AG10803 (cell line): ENCODE data around the gene PGK1.
"Not testable (repeated sequence)": the region's sequence is repeated elsewhere in the genome, so short reads cannot be mapped to it uniquely, and the experiment has no call there.

Source experiments
- DNase-seq: peaks from one replicate; pipeline ENCODE4 v3.0.0; 2010; ENCODE audit warnings: low read depth
- H3K4me3 ChIP-seq: 2 replicates; pipeline ENCODE4 v1.5.1; 2011; ENCODE audit warnings: mild to moderate bottlenecking, low read length, control low read depth
- TF ChIP-seq, protein P1 (sequence below): conservative IDR thresholded peaks from 2 replicates; pipeline ENCODE4 v1.5.1; 2011; ENCODE audit warnings: mild to moderate bottlenecking, low read length, control low read depth, inconsistent platforms

The PGK1 gene

DNA sequence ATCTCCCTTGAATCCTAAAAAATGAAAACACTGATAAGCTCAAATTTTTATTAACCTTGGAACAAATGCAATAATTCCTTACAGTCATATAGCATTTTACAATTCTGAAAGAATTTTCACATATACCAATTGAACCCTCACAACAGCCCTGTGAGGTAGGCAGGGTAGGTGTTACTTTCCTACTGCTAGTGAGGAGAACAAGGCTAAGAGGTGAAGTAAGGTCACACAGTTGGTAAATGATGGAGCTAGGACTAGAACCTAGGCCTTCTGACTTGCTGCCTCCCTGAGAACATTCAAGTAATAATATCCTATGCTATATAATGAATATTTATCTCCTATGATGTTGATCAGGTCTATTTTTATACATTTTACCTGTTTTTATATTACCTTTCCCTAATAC is 25.7 kb downstream of the PGK1 start:
- DNase-seq, result no peak
- TF ChIP-seq, protein P1, sequence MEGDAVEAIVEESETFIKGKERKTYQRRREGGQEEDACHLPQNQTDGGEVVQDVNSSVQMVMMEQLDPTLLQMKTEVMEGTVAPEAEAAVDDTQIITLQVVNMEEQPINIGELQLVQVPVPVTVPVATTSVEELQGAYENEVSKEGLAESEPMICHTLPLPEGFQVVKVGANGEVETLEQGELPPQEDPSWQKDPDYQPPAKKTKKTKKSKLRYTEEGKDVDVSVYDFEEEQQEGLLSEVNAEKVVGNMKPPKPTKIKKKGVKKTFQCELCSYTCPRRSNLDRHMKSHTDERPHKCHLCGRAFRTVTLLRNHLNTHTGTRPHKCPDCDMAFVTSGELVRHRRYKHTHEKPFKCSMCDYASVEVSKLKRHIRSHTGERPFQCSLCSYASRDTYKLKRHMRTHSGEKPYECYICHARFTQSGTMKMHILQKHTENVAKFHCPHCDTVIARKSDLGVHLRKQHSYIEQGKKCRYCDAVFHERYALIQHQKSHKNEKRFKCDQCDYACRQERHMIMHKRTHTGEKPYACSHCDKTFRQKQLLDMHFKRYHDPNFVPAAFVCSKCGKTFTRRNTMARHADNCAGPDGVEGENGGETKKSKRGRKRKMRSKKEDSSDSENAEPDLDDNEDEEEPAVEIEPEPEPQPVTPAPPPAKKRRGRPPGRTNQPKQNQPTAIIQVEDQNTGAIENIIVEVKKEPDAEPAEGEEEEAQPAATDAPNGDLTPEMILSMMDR, result no peak
- H3K4me3 ChIP-seq, result no peak overlapping the region

DNA sequence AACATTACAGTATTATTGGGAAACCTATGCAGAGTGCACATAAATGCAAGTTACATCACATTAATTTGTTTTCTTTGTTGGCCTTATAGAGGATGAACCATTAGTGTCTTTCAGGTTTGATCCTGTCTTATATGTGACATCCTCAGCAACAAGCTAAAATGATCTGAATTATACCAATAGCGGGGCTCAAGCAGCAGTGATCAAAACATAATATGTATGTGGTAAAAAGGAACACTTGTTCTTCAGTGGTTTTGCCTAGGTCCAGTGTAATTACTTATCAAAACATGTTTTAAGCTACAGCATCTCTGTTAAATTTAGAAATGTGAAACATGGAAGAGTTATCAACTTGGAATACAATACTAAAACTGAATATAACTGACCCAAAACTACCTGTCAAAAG is 26.3 kb downstream of the PGK1 start:
- TF ChIP-seq, protein P1, result no peak
- DNase-seq, result no peak
- no peak overlapping the region for H3K4me3 ChIP-seq

DNA sequence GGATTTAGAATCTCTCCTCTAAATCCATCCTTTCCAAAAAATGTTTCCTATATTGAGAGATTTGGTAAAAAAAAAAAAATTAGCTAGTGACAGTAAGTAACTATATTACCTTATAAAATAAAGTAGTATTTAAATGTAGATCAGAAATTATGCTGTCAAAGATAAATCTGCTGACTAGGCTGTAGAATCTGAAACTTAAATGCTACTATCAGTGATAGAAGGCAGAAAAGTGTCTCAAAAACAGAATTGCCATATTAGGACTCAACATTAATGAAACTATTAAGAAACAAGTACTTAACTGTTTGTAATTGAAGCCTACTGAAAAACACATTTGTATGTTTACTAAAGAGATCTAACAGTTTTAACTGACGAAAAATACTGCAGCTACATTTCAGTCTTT is 27.1 kb downstream of the PGK1 start:
- TF ChIP-seq, protein P1, result no peak
- no peak overlapping the region for H3K4me3 ChIP-seq
- DNase-seq, result no peak

- DNase-seq, result no peak
- H3K4me3 ChIP-seq, result no peak overlapping the region
- TF ChIP-seq, protein P1, result no peak
Observed at GRCh38 chrX:78133238-78133960, 29.4 kb downstream of the PGK1 start.

DNA sequence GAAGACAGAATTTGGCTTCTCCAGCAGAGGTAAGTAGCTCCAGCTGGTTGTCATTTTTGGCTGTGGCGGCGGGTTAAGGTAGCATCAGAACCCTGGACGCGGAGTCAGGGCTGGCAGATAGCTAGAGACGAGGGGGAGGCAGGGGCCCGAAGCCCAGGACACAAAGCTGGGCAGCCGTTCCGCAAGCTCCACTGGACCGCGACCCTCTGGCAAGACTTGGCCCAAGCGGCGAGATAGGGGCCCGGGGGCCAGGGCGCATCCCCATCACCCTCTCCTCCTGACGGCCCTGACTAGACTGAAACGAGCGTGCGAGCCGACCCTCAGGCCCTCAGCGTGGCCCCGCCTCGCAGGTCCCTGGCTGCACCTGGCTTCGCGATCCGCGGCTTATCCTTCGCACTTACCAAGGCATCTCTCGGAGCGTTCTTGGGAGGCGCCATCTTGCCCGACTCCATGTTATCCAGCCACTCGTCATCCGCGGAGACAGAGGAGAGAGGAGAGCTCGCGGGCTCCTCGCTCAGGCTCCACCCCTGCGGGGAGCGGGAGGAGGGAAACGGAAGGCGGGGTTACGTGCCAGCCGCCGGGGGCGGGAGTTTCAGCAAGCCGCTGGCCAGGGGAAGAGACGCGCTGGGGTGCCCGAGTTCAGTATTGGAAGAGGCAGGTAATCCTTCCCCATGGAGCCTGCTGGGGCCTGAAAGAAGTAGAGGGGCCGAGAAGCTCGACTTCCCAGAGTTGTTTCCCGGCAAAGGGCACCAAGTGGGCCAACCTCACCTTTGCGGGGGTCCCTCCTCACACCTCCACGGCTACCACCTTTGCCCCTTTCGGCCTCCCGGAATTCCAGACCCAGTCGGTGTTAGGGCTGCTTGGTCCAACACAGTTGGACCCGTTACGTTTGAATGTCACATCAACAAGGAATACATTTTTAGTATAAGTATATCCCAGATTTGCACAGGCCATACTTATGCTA is 35.4 kb downstream of the PGK1 start, which contains the start of gene TAF9B:
TSS of gene TAF9B (minus strand) at position 491 of the 964 bp plus-strand sequence. CDS start at position 452, 39 bp downstream.
- peak within 1 kb of the TSS; percentile 82 for H3K4me3 ChIP-seq
- TF ChIP-seq, protein P1, result no peak
- peak; percentile 75 for DNase-seq

- TF ChIP-seq, protein P1, result no peak
- H3K4me3 ChIP-seq, result no peak overlapping the region
- no peak for DNase-seq
Observed at GRCh38 chrX:78140206-78140605, 36.2 kb downstream of the PGK1 start.

DNA sequence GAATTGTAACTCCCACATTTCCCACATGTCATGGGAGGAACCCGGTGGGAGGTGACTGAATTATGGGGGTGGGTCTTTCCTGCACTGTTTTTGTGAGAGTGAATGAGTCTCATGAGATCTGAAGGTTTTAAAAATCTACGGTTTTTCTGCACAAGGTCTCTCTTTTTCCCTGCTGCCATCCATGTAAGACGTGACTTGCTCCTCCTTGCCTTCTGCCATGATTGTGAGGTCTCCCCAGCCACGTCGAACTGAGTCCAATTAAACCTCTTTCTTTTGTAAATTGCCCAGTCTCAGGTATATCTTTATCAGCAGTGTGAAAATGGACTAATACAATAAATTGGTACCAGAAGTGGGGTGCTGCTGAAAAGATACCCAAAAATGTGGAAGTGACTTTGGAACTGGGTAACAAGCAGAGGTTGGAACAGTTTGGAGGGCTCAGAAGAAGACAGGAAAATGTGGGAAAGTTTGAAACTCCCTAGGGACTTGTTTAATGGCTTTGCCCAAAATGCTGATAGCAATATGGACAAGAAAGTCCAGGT is 43.0 kb downstream of the PGK1 start:
- DNase-seq, H3K4me3 ChIP-seq: not testable (repeated sequence)

GRCh38 chrX:78157373-78157772 is 53.3 kb downstream of the PGK1 start:
- DNase-seq, H3K4me3 ChIP-seq: not testable (repeated sequence)

- DNase-seq, result not testable (repeated sequence)
Observed at GRCh38 chrX:78157846-78158245, 53.8 kb downstream of the PGK1 start.

GRCh38 chrX:78160711-78161110 is 56.7 kb downstream of the PGK1 start:
- H3K4me3 ChIP-seq, DNase-seq: not testable (repeated sequence)

More at GRCh38 chrX:78157846-78158245, 53.8 kb downstream of the PGK1 start:
- H3K4me3 ChIP-seq, result not testable (repeated sequence)

- not testable (repeated sequence) for DNase-seq, H3K4me3 ChIP-seq
Observed at GRCh38 chrX:78163175-78163574, 59.1 kb downstream of the PGK1 start.
